ENCODE measurements around the gene BMP6.

The BMP6 gene

GRCh38 chr6:7747901-7748504, 22.1 kb downstream of the BMP6 start:
- no peak for DNase-seq (ENCODE audit: low spot score)

- no peak for DNase-seq (ENCODE audit: low spot score)
Observed at GRCh38 chr6:7749478-7749877, 23.6 kb downstream of the BMP6 start.

GRCh38 chr6:7750197-7750596, 24.3 kb downstream of the BMP6 start:
- DNase-seq (ENCODE audit: low spot score), result no peak

GRCh38 chr6:7758456-7758855, 32.6 kb downstream of the BMP6 start:
- DNase-seq (ENCODE audit: low spot score), result no peak

- DNase-seq (ENCODE audit: low spot score), result no peak
Observed at GRCh38 chr6:7759320-7759719, 33.4 kb downstream of the BMP6 start.

GRCh38 chr6:7761051-7761450, 35.2 kb downstream of the BMP6 start:
- DNase-seq (ENCODE audit: low spot score), result no peak

- DNase-seq (ENCODE audit: low spot score), result no peak
Observed at GRCh38 chr6:7762760-7763159, 36.9 kb downstream of the BMP6 start.

- DNase-seq (ENCODE audit: low spot score), result no peak
Observed at GRCh38 chr6:7763881-7764280, 38.0 kb downstream of the BMP6 start.

GRCh38 chr6:7765575-7766325, 39.9 kb downstream of the BMP6 start:
- no peak for DNase-seq (ENCODE audit: low spot score)

- DNase-seq (ENCODE audit: low spot score), result no peak
Observed at GRCh38 chr6:7769702-7770101, 43.8 kb downstream of the BMP6 start.

- DNase-seq (ENCODE audit: low spot score), result no peak
Observed at GRCh38 chr6:7770111-7770510, 44.2 kb downstream of the BMP6 start.

- DNase-seq (ENCODE audit: low spot score), result no peak
Observed at GRCh38 chr6:7770601-7771000, 44.7 kb downstream of the BMP6 start.

- DNase-seq (ENCODE audit: low spot score), result no peak
Observed at GRCh38 chr6:7773322-7773721, 47.4 kb downstream of the BMP6 start.

GRCh38 chr6:7773914-7774313, 48.0 kb downstream of the BMP6 start:
- no peak for DNase-seq (ENCODE audit: low spot score)

GRCh38 chr6:7776509-7776908, 50.6 kb downstream of the BMP6 start:
- no peak for DNase-seq (ENCODE audit: low spot score)

GRCh38 chr6:7777074-7777473, 51.2 kb downstream of the BMP6 start:
- DNase-seq (ENCODE audit: low spot score), result no peak

GRCh38 chr6:7781240-7781639, 55.3 kb downstream of the BMP6 start:
- DNase-seq (ENCODE audit: low spot score), result no peak

- DNase-seq (ENCODE audit: low spot score), result no peak
Observed at GRCh38 chr6:7784248-7784647, 58.3 kb downstream of the BMP6 start.

- no peak for DNase-seq (ENCODE audit: low spot score)
Observed at GRCh38 chr6:7784706-7785105, 58.8 kb downstream of the BMP6 start.

- no peak for DNase-seq (ENCODE audit: low spot score)
Observed at GRCh38 chr6:7785243-7786035, 59.5 kb downstream of the BMP6 start.

GRCh38 chr6:7786214-7786661, 60.3 kb downstream of the BMP6 start:
- DNase-seq (ENCODE audit: low spot score), result no peak

- no peak for DNase-seq (ENCODE audit: low spot score)
Observed at GRCh38 chr6:7787137-7787608, 61.3 kb downstream of the BMP6 start.

GRCh38 chr6:7787731-7788130, 61.8 kb downstream of the BMP6 start:
- DNase-seq (ENCODE audit: low spot score), result no peak

Measured in D341Med (cell line).